Activated CD8-positive, alpha-beta memory T cell treated with anti-CD3 and anti-CD28 coated beads, Interleukin-2, amount 10 ng/mL, durations not matched to agents 7 days and 5 days (primary cell): ENCODE results near the gene APBB1. TPM values are rescaled to one million over a fixed set of nuclear protein-coding genes. Genes with fewer than 3 reads are reported as not detected.
"Not testable (repeated sequence)": the region's sequence is repeated elsewhere in the genome, so short reads cannot be mapped to it uniquely, and the experiment has no call there.

Experiments used
- ATAC-seq: fragments of 150-1000 bp; cut with Tn5 transposase; one replicate; pipeline ENCODE4 v1.10.0; 2021; ENCODE audit warnings: moderate library complexity
- CTCF ChIA-PET: fragments of 350-600 bp; sonication (Branson Sonifier 250); formaldehyde crosslinking; loops from one replicate; lab custom pipeline; 2021; ENCODE audit warnings: antibody characterized with exemption; lab: Charles Lee
- DNase-seq: peaks from one replicate; pipeline ENCODE4 v3.0.0-alpha.2; 2020
- H3K27ac Mint-ChIP-seq: one replicate; pipeline ENCODE4 v1.8.0; 2021; ENCODE audit warnings: mild to moderate bottlenecking, mixed read lengths
- H3K27me3 Mint-ChIP-seq: one replicate; pipeline ENCODE4 v1.8.0; 2021; ENCODE audit warnings: mixed read lengths
- H3K36me3 Mint-ChIP-seq: one replicate; pipeline ENCODE4 v1.8.0; 2021; ENCODE audit warnings: mild to moderate bottlenecking, mixed read lengths
- H3K4me1 Mint-ChIP-seq: one replicate; pipeline ENCODE4 v1.8.0; 2021; ENCODE audit warnings: mixed read lengths
- H3K4me3 Mint-ChIP-seq: one replicate; pipeline ENCODE4 v1.8.0; 2021; ENCODE audit warnings: mild to moderate bottlenecking, moderate library complexity, mixed read lengths
- H3K9me3 Mint-ChIP-seq: one replicate; pipeline ENCODE4 v1.8.0; 2022; ENCODE audit warnings: low read depth, mixed read lengths
- total RNA-seq, 2 experiments: library from RNA; stranded (reverse); gene quantifications; one replicate each; pipeline ENCODE4 v1.2.3, GENCODE V29; 2021

Gene APBB1
- total RNA-seq, 2 experiments from 2014 or later: 38.7 to 43.4 TPM

DNA sequence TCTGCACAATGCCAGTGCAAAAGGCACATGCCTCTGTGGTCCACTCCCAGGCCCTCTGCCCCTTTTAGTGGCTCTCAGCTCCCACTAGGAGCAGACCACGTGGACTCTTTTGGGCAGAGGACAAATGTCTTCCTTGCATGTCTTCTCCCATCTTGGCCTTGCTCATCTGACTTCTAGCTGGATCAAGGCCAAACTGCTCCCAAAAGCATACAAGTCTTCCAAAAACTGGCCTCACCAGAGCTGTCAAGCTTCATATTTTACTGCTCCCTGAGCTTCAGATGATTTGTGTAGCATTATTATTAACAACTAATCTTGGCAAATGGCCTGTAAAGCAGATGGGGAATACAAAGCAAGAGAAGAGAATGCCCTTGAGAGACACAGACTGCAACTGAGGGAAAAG, 21.7 kb downstream of the APBB1 start:
- Mint-ChIP-seq H3K4me1 (peaks cover 23% of the 10 kb centered on the region), H3K4me3 (no peak overlapping the region), H3K27me3 (no peaks in the 10 kb centered on the region), H3K9me3 (no peaks in the 10 kb centered on the region), H3K27ac (no peak overlapping the region), H3K36me3 (peaks cover 24% of the 10 kb centered on the region)
- no peak for ATAC-seq
- DNase-seq: no peak
- CTCF ChIA-PET: interaction anchor here (1.0 kb wide), 1 partner anchor 18 kb away, joined by 4 read pairs; no protein-coding TSS in a partner anchor

DNA sequence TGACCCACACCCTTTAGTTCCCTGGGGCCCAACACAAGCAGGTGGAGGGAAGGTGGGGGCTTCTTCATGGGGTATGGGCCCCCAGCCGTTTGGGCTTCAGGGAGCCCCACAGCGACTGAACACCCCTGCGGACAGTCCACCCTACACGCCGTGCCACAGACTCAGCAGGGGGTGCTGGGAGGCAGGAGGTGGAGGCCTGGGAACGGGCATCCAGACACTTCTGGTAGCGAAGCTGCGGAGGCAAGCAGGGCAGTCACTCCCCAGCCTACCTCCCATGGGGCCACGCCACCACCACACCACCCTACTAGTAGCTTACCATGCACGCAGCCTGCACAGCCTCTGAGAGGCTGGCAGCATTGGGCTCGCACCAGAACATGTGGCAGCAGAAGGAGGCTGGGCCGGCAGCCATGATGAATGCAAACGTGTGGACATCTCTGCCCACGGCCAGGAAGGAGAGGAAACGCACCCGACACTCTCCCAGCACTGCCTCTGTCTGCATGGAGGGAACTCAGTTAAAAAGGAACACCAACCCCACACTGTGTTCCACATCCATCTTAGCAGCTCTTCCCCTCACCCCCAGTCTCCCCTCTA, 23.3 kb downstream of the APBB1 start:
- H3K9me3 Mint-ChIP-seq: no peaks in the 10 kb centered on the region
- peaks cover 21% of the 10 kb centered on the region for H3K4me1 Mint-ChIP-seq
- CTCF ChIA-PET: interaction anchor here (1.8 kb wide), 1 partner anchor 16 kb away, joined by 3 read pairs; no protein-coding TSS in a partner anchor
- DNase-seq (no peak), ATAC-seq (no peak)
- H3K36me3 Mint-ChIP-seq: peaks cover 22% of the 10 kb centered on the region
- no peak overlapping the region for H3K27ac Mint-ChIP-seq
- no peaks in the 10 kb centered on the region for H3K27me3 Mint-ChIP-seq
- no peak overlapping the region for H3K4me3 Mint-ChIP-seq

DNA sequence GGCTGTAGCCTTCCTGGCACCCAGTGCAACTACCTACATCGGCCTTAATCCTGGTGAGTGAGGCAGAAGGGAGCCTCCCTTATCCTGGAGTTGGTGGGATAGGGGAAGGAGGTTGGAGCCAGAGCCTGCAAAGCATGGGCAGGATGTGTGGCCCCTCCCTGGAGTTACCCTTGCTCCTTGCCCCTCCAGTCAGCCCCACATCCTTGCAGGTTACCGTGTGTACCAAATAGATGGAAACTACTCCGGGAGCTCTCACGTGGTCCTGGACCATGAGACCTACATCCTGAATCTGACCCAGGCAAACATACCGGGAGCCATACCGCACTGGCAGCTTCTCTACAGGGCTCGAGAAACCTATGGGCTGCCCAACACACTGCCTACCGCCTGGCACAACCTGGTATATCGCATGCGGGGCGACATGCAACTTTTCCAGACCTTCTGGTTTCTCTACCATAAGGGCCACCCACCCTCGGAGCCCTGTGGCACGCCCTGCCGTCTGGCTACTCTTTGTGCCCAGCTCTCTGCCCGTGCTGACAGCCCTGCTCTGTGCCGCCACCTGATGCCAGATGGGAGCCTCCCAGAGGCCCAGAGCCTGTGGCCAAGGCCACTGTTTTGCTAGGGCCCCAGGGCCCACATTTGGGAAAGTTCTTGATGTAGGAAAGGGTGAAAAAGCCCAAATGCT, 24.8 kb downstream of the APBB1 start:
- Mint-ChIP-seq H3K27me3 (no peaks in the 10 kb centered on the region), H3K9me3 (no peaks in the 10 kb centered on the region), H3K4me1 (peaks cover 29% of the 10 kb centered on the region), H3K4me3 (no peak overlapping the region), H3K27ac (no peak overlapping the region), H3K36me3 (peaks cover 16% of the 10 kb centered on the region)
- DNase-seq: no peak
- no peak for ATAC-seq
- CTCF ChIA-PET: interaction anchor here (1.8 to 4.4 kb wide), 3 partner anchors 9 to 15 kb away, joined by 3 to 31 read pairs (median 19); no protein-coding TSS in a partner anchor

DNA sequence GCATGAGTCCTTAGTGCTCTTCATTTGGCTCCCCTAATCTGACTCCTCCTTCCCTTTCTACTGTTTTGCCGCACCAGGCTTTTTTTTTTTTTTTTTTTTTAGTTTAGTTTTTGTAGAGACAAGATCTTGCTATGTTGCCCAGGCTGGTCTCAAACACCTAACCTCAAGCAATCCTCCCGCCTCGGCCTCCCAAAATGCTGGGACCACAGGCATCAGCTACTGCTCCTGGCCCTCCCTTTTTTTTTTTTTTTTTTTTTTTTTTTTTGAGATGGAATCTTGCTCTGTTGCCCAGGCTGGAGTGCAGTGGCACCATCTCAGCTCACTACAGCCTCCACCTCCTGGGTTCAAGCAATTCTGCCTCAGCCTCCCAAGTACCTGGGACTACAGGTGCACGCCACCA, 26.6 kb downstream of the APBB1 start:
- not testable (repeated sequence) for ATAC-seq, H3K36me3 Mint-ChIP-seq, H3K27ac Mint-ChIP-seq, H3K4me3 Mint-ChIP-seq, H3K27me3 Mint-ChIP-seq, H3K9me3 Mint-ChIP-seq, DNase-seq
- CTCF ChIA-PET: interaction anchor here (0.7 to 21.6 kb wide), 6 partner anchors 11 to 114 kb away, joined by 3 to 571 read pairs (median 15); partner anchors contain the start of genes ARFIP2, HPX and TIMM10B
- H3K4me1 Mint-ChIP-seq: peaks cover 31% of the 10 kb centered on the region

DNA sequence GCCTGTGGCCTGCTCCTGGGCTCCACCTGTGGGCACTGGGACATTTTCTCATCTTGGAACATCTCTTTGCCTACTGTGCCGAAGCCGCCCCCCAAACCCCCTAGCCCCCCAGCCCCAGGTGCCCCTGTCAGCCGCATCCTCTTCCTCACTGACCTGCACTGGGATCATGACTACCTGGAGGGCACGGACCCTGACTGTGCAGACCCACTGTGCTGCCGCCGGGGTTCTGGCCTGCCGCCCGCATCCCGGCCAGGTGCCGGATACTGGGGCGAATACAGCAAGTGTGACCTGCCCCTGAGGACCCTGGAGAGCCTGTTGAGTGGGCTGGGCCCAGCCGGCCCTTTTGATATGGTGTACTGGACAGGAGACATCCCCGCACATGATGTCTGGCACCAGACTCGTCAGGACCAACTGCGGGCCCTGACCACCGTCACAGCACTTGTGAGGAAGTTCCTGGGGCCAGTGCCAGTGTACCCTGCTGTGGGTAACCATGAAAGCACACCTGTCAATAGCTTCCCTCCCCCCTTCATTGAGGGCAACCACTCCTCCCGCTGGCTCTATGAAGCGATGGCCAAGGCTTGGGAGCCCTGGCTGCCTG, 27.3 kb downstream of the APBB1 start:
- Mint-ChIP-seq H3K4me1 (peaks cover 31% of the 10 kb centered on the region), H3K36me3 (peaks cover 9% of the 10 kb centered on the region), H3K27ac (peak overlapping the region; percentile 94), H3K27me3 (no peaks in the 10 kb centered on the region), H3K4me3 (peak overlapping the region; percentile 91), H3K9me3 (no peaks in the 10 kb centered on the region)
- DNase-seq (no peak), ATAC-seq (no peak)
- CTCF ChIA-PET: interaction anchor here (3.7 to 21.6 kb wide), 4 partner anchors 11 to 115 kb away, joined by 11 to 571 read pairs (median 28); partner anchors contain the start of gene HPX

DNA sequence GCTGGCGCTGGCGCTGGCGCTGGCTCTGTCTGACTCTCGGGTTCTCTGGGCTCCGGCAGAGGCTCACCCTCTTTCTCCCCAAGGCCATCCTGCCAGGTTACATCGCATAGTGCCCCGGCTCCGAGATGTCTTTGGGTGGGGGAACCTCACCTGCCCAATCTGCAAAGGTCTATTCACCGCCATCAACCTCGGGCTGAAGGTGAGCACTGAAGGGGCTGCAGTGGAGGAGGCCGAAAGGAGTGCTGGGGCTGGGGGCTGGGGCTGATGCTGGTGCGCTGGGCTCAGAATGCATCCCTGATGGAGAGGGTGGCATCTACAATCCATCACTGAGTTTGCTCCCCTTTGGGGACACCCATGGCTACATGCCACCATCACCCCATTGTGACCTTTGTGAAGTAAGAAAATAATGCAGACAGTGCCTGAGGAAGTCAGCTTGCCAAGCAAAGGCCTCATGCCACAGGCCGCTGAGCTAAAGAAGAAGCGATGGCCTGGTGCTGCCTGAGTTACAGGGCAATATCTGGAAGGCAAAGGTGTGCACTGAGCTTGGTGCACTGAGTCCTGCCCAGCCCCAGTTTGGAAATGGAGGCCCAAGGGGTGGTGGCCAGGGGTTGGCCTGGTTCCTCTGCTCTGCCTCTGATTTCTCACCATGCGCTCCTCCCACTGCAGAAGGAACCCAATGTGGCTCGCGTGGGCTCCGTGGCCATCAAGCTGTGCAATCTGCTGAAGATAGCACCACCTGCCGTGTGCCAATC, 28.0 kb downstream of the APBB1 start:
- ATAC-seq (no peak), DNase-seq (no peak)
- Mint-ChIP-seq H3K27ac (peak overlapping the region; percentile 94), H3K4me3 (peak overlapping the region; percentile 91), H3K4me1 (peaks cover 31% of the 10 kb centered on the region), H3K27me3 (no peaks in the 10 kb centered on the region), H3K9me3 (no peaks in the 10 kb centered on the region), H3K36me3 (peaks cover 9% of the 10 kb centered on the region)
- CTCF ChIA-PET: interaction anchor here (0.6 to 21.6 kb wide), 7 partner anchors 10 to 115 kb away, joined by 3 to 571 read pairs (median 11); partner anchors contain the start of genes ARFIP2, HPX and TIMM10B

DNA sequence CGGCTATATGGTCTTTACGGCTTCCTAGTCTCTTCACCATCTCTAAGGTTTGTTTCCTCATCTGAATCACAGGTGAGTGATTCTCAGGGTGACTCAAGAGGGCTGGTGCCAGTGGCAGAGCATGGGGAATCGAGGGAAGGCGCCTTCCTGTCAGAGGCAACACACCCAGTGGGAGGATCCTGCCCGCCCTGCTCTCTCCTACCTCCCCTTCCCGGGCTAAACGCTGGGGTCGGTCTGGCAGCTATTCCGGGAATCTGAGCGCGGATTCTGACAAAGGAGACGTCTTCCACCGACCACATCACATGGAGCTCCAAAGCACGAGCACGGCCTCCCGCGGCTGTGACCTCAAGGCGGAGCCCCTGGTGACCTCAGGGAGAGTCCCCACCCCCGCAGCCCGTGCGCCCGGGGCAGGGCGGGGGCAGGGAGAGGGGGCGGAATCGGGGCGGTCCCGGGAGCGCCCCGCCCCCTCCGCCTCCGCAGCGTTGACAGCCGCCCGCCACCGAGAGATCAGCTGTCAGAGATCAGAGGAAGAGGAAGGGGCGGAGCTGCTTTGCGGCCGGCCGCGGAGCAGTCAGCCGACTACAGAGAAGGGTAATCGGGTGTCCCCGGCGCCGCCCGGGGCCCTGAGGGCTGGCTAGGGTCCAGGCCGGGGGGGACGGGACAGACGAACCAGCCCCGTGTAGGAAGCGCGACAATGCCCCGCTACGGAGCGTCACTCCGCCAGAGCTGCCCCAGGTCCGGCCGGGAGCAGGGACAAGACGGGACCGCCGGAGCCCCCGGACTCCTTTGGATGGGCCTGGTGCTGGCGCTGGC, 28.8 kb downstream of the APBB1 start, which contains the start of gene SMPD1:
SMPD1 (plus strand) TSS at position 570 of the 813 bp plus-strand sequence; CDS start at position 695, 125 bp downstream.
- DNase-seq (peak; percentile 97), ATAC-seq (peak; percentile 92)
- CTCF ChIA-PET: interaction anchor here (0.7 to 21.6 kb wide), 8 partner anchors 9 to 293 kb away, joined by 3 to 571 read pairs (median 8); partner anchors contain the start of genes ARFIP2, HPX, MRPL17 and TIMM10B
- peaks cover 9% of the 10 kb centered on the region for H3K36me3 Mint-ChIP-seq
- H3K4me3 Mint-ChIP-seq: peak within 1 kb of the TSS; percentile 91
- H3K27me3 Mint-ChIP-seq: no peaks in the 10 kb centered on the region
- H3K4me1 Mint-ChIP-seq: peaks cover 38% of the 10 kb centered on the region
- peak within 1 kb of the TSS; percentile 94 for H3K27ac Mint-ChIP-seq
- H3K9me3 Mint-ChIP-seq: no peaks in the 10 kb centered on the region

DNA sequence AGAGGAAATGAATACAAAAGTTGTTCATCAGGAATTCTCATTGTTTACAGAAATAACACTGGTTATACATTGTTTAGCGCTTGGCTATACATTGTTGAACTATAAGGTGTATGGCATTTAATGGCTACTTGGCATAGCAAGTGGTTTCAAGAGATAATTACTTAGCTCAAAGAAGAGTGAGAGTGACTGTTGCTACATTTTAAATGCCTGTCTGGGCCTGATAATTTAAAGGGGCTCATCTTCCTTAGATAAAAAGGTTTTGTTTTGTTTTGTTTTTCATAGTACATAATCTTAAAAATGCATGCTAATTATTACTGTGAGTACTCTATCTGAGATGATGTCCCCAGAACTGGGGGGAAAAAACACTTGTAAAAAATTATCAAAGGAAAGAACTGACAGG, 30.1 kb downstream of the APBB1 start:
- ATAC-seq (no peak), DNase-seq (no peak)
- Mint-ChIP-seq H3K27me3 (no peaks in the 10 kb centered on the region), H3K36me3 (peaks cover 9% of the 10 kb centered on the region), H3K4me3 (no peak overlapping the region), H3K27ac (no peak overlapping the region), H3K4me1 (peaks cover 41% of the 10 kb centered on the region), H3K9me3 (no peaks in the 10 kb centered on the region)
- CTCF ChIA-PET: interaction anchor here (1.0 to 21.6 kb wide), 7 partner anchors 10 to 117 kb away, joined by 3 to 571 read pairs (median 3); partner anchors contain the start of genes APBB1 and HPX

DNA sequence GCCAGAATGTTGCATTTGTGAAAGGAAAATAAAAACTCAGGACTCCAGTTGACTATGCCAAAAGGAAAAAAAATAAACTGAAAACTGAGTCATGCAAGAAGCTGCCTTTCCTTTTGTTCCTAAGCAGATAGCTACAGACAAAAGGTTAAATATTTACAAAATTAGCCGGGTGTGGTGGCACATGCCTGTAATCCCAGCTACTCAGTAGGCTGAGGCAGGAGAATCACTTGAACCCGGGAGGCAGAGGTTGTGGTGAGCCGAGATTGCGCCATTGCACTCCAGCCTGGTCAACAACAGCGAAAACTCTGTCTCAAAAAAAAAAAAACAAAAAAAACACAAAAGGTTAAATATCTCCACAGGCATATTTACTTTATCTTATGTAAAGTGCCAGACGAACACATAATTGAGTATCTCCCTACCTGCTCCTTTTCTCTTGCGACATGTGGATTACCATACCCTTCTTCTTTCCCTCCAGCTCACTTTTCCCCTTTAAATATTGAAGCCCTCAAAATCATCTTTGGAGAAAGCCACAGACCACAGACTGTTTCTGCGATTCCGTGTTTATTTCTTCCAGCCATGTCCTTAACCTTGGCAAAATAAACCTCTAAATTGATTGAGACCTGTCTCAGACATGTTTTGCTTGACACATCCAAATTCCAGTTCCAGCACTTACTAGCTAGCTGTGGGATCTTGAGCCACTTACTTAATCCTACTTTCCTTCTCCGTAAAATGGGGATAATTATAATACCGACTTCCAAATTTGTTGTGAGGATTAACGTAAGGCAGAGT, 30.9 kb downstream of the APBB1 start:
- no peak overlapping the region for H3K27ac Mint-ChIP-seq
- H3K4me3 Mint-ChIP-seq: no peak overlapping the region
- CTCF ChIA-PET: interaction anchor here (1.0 to 21.6 kb wide), 9 partner anchors 9 to 295 kb away, joined by 3 to 571 read pairs (median 4); partner anchors contain the start of genes APBB1, HPX and MRPL17
- H3K9me3 Mint-ChIP-seq: no peaks in the 10 kb centered on the region
- no peaks in the 10 kb centered on the region for H3K27me3 Mint-ChIP-seq
- ATAC-seq: no peak
- H3K36me3 Mint-ChIP-seq: peaks cover 7% of the 10 kb centered on the region
- H3K4me1 Mint-ChIP-seq: peaks cover 39% of the 10 kb centered on the region
- no peak for DNase-seq

DNA sequence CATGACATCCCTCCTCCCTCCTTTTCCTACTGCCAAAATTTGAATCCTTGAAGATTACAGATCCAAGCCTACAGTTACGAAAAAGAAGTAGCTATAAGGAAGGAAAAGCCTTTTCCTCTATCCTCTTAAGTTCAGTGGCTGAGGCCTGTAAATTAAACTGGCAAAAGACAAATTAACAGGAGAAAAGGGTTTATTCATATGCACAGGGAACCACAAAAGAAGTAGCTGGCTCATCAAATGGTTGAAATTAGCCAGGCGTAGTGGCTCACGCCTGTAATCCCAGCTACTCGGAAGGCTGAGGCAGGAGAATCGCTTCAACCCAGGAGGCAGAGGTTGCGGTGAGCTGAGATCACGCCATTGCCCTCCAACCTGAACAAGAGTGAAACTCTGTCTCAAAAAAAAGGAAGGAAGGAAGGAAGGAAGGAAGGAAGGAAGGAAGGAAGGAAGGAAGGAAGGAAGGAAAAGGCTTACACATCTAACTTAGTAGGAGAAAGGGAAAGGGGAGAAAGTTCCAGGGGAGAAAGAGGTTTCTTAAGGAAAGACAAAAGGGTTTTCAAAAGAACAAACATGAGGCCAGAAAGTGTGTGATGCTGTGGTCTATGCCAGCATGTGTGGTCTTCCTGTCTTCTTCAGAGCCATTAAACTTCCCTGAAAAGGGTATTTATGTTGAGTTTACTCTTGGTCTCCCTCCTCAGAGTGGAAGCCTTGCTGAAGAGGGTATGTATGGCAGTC, 33.7 kb downstream of the APBB1 start:
- CTCF ChIA-PET: interaction anchor here (1.4 to 21.6 kb wide), 2 partner anchors 11 to 57 kb away, joined by 4 to 571 read pairs; partner anchors contain the start of gene HPX
- peaks cover 21% of the 10 kb centered on the region for H3K4me1 Mint-ChIP-seq
- H3K9me3 Mint-ChIP-seq: no peaks in the 10 kb centered on the region
- no peaks in the 10 kb centered on the region for H3K36me3 Mint-ChIP-seq
- no peak overlapping the region for H3K4me3 Mint-ChIP-seq
- no peak overlapping the region for H3K27ac Mint-ChIP-seq
- ATAC-seq: no peak
- no peaks in the 10 kb centered on the region for H3K27me3 Mint-ChIP-seq
- no peak for DNase-seq

DNA sequence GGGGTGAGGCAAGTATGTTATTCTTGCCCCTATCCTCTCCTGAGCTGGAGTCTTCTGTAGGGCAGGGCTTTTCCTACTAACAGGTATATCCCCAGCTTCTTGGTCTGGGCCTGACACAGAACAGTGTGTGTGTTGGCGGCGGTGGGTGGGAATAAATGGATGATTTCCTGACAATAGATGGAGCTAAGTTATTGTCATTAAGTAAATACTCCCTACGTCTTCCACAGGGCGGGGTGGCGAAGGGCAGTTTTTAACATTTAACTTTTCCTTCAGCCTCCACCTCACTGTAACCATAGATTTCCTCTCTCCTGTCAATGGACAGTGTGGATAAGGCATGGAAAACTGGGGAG, 40.3 kb downstream of the APBB1 start:
- no peaks in the 10 kb centered on the region for H3K9me3 Mint-ChIP-seq
- H3K4me1 Mint-ChIP-seq: peaks cover 31% of the 10 kb centered on the region
- H3K36me3 Mint-ChIP-seq: no peaks in the 10 kb centered on the region
- CTCF ChIA-PET: interaction anchor here (0.6 to 21.6 kb wide), 68 partner anchors 9 to 379 kb away, joined by 3 to 571 read pairs (median 6); partner anchors contain the start of genes APBB1, ARFIP2, CAVIN3 and HPX
- peak overlapping the region; percentile 86 for H3K27ac Mint-ChIP-seq
- no peaks in the 10 kb centered on the region for H3K27me3 Mint-ChIP-seq
- ATAC-seq: no peak
- H3K4me3 Mint-ChIP-seq: peak overlapping the region; percentile 38
- DNase-seq: no peak
